HS-27A (cell line): ENCODE data around the gene EEF1AKMT3.

ENCODE experiments used
- DNase-seq: peaks from one replicate; pipeline ENCODE4 v3.0.0-alpha.2; 2012; ENCODE audit warnings: low read depth, missing footprints

EEF1AKMT3 gene

GRCh38 chr12:57772429-57773322 lies at the start of gene EEF1AKMT3:
Gene EEF1AKMT3, plus strand, starts transcription at chr12:57772614. Its CDS starts 111 bp downstream, at chr12:57772725.
- DNase-seq = no peak

GRCh38 chr12:57722716-57723629 lies 49.4 kb upstream of the EEF1AKMT3 start:
- DNase-seq = no peak

GRCh38 chr12:57723630-57723962 lies 48.8 kb upstream of the EEF1AKMT3 start:
- DNase-seq = no peak

GRCh38 chr12:57724003-57724935 lies 48.1 kb upstream of the EEF1AKMT3 start:
- DNase-seq = no peak

GRCh38 chr12:57724936-57725740 lies 47.3 kb upstream of the EEF1AKMT3 start:
- no peak for DNase-seq

GRCh38 chr12:57725851-57726150 lies 46.6 kb upstream of the EEF1AKMT3 start:
- DNase-seq = no peak

- DNase-seq = peak; percentile 68
Observed at GRCh38 chr12:57726151-57726883, 46.1 kb upstream of the EEF1AKMT3 start.

GRCh38 chr12:57726884-57727757 lies 45.3 kb upstream of the EEF1AKMT3 start:
- no peak for DNase-seq

- DNase-seq = no peak
Observed at GRCh38 chr12:57727758-57728395, 44.5 kb upstream of the EEF1AKMT3 start.

GRCh38 chr12:57729321-57729844 lies 43.0 kb upstream of the EEF1AKMT3 start:
- no peak for DNase-seq

- DNase-seq = no peak
Observed at GRCh38 chr12:57730336-57731067, 41.9 kb upstream of the EEF1AKMT3 start.

GRCh38 chr12:57731411-57732080 lies 40.9 kb upstream of the EEF1AKMT3 start:
- DNase-seq = no peak

GRCh38 chr12:57732270-57732669 lies 40.1 kb upstream of the EEF1AKMT3 start:
- DNase-seq = no peak

- no peak for DNase-seq
Observed at GRCh38 chr12:57732726-57733593, 39.5 kb upstream of the EEF1AKMT3 start.

- DNase-seq = no peak
Observed at GRCh38 chr12:57733928-57734327, 38.5 kb upstream of the EEF1AKMT3 start.

GRCh38 chr12:57734591-57734990 lies 37.8 kb upstream of the EEF1AKMT3 start:
- DNase-seq = no peak
